ENCODE measurements around the gene HASPIN. TPM values are rescaled to one million over a fixed set of nuclear protein-coding genes. Genes with fewer than 3 reads are reported as not detected.
"Not testable (repeated sequence)": the region's sequence is repeated elsewhere in the genome, so short reads cannot be mapped to it uniquely, and the experiment has no call there.

HASPIN gene
- total and polyA plus RNA-seq, 12 donors, result 0.12 to 1.5 (median 0.25) TPM; not detected in 1

- H3K36me3 ChIP-seq, result no peaks in the 10 kb centered on the region
- WGBS, 2 donors, result 88 to 91% methylated on average over 4 of the region's 4 CpGs
- TF ChIP-seq CTCF (IDR thresholded peaks at IDR 0.05), result no peak
- intact Hi-C loops (cut with DNase I), result no loop called here
- no peak for DNase-seq
- ATAC-seq, result no peak
- H3K9me3 ChIP-seq, result peaks cover 0 to 10% (median 0%) of the 10 kb centered on the region in 11 donors
- H3K4me1 ChIP-seq, result peaks cover 0 to 20% (median 14%) of the 10 kb centered on the region in 9 donors
- no peak overlapping the region for H3K27ac ChIP-seq
- H3K27me3 ChIP-seq, result peaks cover 0 to 28% (median 19%) of the 10 kb centered on the region in 7 donors
- H3K4me3 ChIP-seq, result no peak overlapping the region
Measured at GRCh38 chr17:3699951-3700350, 23.8 kb upstream of the HASPIN start.

- H3K4me3 ChIP-seq; H3K27ac ChIP-seq; H3K4me1 ChIP-seq; intact Hi-C loops (cut with DNase I); DNase-seq; H3K36me3 ChIP-seq; ATAC-seq; H3K9me3 ChIP-seq; H3K27me3 ChIP-seq: not testable (repeated sequence)
- WGBS, 2 donors, result 86 to 95% methylated on average over 7 of the region's 7 CpGs
Measured at GRCh38 chr17:3702041-3702539, 21.6 kb upstream of the HASPIN start.

- no peak overlapping the region for H3K4me3 ChIP-seq
- peaks cover 0 to 6% (median 0%) of the 10 kb centered on the region in 9 donors for H3K4me1 ChIP-seq
- no peak overlapping the region for H3K27ac ChIP-seq
- H3K9me3 ChIP-seq, result no peaks in the 10 kb centered on the region
- DNase-seq (no peak), ATAC-seq (no peak)
- intact Hi-C loops (cut with DNase I), result no loop called here
- WGBS, 2 donors, result 83 to 89% methylated on average over 20 of the region's 20 CpGs
- no peaks in the 10 kb centered on the region for H3K36me3 ChIP-seq
- no peaks in the 10 kb centered on the region for H3K27me3 ChIP-seq
- TF ChIP-seq CTCF (IDR thresholded peaks at IDR 0.05), result no peak
Measured at GRCh38 chr17:3704931-3705717, 18.6 kb upstream of the HASPIN start.

GRCh38 chr17:3705718-3705984, 18.1 kb upstream of the HASPIN start:
- H3K27ac ChIP-seq; intact Hi-C loops (cut with DNase I); H3K36me3 ChIP-seq; H3K9me3 ChIP-seq; H3K4me3 ChIP-seq; DNase-seq; ATAC-seq; H3K27me3 ChIP-seq; H3K4me1 ChIP-seq: not testable (repeated sequence)
- 91 to 100% methylated on average over 1 of the region's 1 CpG for WGBS, 2 donors

GRCh38 chr17:3708366-3708765, 15.3 kb upstream of the HASPIN start:
- Histone ChIP-seq H3K27ac (no peak overlapping the region), H3K36me3 (peaks cover 0 to 19% (median 0%) of the 10 kb centered on the region in 9 donors), H3K27me3 (no peaks in the 10 kb centered on the region), H3K4me3 (no peak overlapping the region), H3K9me3 (no peaks in the 10 kb centered on the region), H3K4me1 (peaks cover 0 to 32% (median 0%) of the 10 kb centered on the region in 9 donors)
- ATAC-seq (no peak), DNase-seq (no peak)
- intact Hi-C loops (cut with DNase I), result no loop called here
- no peak for TF ChIP-seq CTCF (IDR thresholded peaks at IDR 0.05)
- WGBS, 2 donors, result 64 to 68% methylated on average over 3 of the region's 3 CpGs
